ENCODE measurements around the gene ANAPC7.

DNA sequence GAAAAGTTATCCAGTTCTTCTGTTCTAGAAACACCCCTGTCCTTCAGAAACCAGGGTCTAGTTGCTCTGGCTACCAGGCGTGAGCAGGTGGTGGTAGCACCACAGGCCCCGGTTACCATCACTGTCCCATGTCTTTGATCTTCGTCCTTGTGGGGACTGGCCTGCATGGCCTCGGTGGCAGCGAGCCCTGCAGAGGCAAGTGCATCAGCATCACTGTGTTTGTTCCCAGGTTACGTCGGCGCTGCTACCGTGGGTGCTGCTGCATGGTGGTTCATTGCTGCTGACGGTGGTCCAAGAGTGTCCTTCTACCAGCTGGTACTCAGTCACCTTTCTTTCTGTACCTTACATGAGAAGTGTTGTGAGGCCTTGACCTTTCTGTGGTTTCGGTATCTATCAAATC is 58.9 kb downstream of the ANAPC7 start:
- TF ChIP-seq RAD21 (CRISPR knock-in tag; conservative IDR thresholded peaks at IDR 0.05 in 1 of 2, IDR thresholded peaks at IDR 0.05 in 1 of 2) (no peak), NFIC (IDR thresholded peaks at IDR 0.05) (no peak)
